Cardiac fibroblast (primary cell): Measurements from ENCODE around the gene PHACTR3.
"Not testable (repeated sequence)": the region's sequence is repeated elsewhere in the genome, so short reads cannot be mapped to it uniquely, and the experiment has no call there.

Experiments
- DNase-seq, 2 donors: peaks; one replicate each; pipeline versions ENCODE4 v3.0.0 to v3.0.0-alpha.2; 2010; ENCODE audit warnings: low read depth in 2 of 2
- H3K4me3 ChIP-seq, 2 donors: replicated peaks in 1 of 2; 1 replicate in 1 of 2; 2 replicates in 1 of 2; pipeline ENCODE4 v1.5.1; 2011; ENCODE audit warnings: low read depth in 2 of 2, low read length in 2 of 2, mild to moderate bottlenecking in 2 of 2, moderate library complexity in 1 of 2
- CTCF ChIP-seq: IDR thresholded peaks from one replicate; pipeline ENCODE4 v1.5.1; 2011; ENCODE audit warnings: low read depth, mild to moderate bottlenecking, low read length, inconsistent platforms

The PHACTR3 gene

GRCh38 chr20:59603781-59604541, at the start of gene PHACTR3:
Gene PHACTR3 (plus strand): TSS chr20:59604540. CDS start chr20:59605015, 475 bp downstream.
- DNase-seq = no peak
- TF ChIP-seq CTCF = no peak
- no peak within 1 kb of the TSS for H3K4me3 ChIP-seq

GRCh38 chr20:59557733-59558529, 46.4 kb upstream of the PHACTR3 start:
- H3K4me3 ChIP-seq, DNase-seq: not testable (repeated sequence)

- no peak for DNase-seq
- no peak overlapping the region for H3K4me3 ChIP-seq
- TF ChIP-seq CTCF = no peak
Observed at GRCh38 chr20:59559024-59559817, 45.1 kb upstream of the PHACTR3 start.

- H3K4me3 ChIP-seq = no peak overlapping the region
- DNase-seq = no peak
- TF ChIP-seq CTCF = no peak
Observed at GRCh38 chr20:59559863-59560262, 44.5 kb upstream of the PHACTR3 start.

- peak; percentile 29 for TF ChIP-seq CTCF
- peak; percentile 21 to 24 for DNase-seq
Observed at GRCh38 chr20:59560588-59561227, 43.6 kb upstream of the PHACTR3 start.

GRCh38 chr20:59561228-59561605, 43.1 kb upstream of the PHACTR3 start:
- no peak for DNase-seq
- TF ChIP-seq CTCF = no peak
- no peak overlapping the region for H3K4me3 ChIP-seq

More at GRCh38 chr20:59560588-59561227, 43.6 kb upstream of the PHACTR3 start:
- H3K4me3 ChIP-seq = no peak overlapping the region
